Upper lobe of right lung (tissue), 1 donor: ENCODE results near the gene MT1M. TPM values are rescaled to one million over a fixed set of nuclear protein-coding genes. Genes with fewer than 3 reads are reported as not detected.

Source experiments
- ATAC-seq: fragments of 200-7000 bp; cut with Tn5 transposase; one replicate; pipeline ENCODE4 v1.9.1; 2020; ENCODE audit warnings: mild to moderate bottlenecking, moderate library complexity
- DNase-seq: peaks from one replicate; pipeline ENCODE4 v3.0.0-alpha.2; 2020
- H3K27ac ChIP-seq: fragments of 200-600 bp; one replicate; pipeline ENCODE4 v1.8.0; 2022
- H3K27me3 ChIP-seq: fragments of 200-600 bp; one replicate; pipeline ENCODE4 v1.8.0; 2022; ENCODE audit warnings: mild to moderate bottlenecking
- H3K36me3 ChIP-seq: fragments of 200-600 bp; one replicate; pipeline ENCODE4 v1.8.0; 2022
- H3K4me1 ChIP-seq: fragments of 200-600 bp; one replicate; pipeline ENCODE4 v1.8.0; 2022
- H3K4me3 ChIP-seq: fragments of 200-600 bp; one replicate; pipeline ENCODE4 v1.8.0; 2022; ENCODE audit warnings: mild to moderate bottlenecking
- H3K9me3 ChIP-seq: fragments of 200-600 bp; one replicate; pipeline ENCODE4 v1.8.0; 2022
- CTCF ChIP-seq: fragments of 200-600 bp; IDR thresholded peaks from one replicate; pipeline ENCODE4 v1.8.0; 2022; ENCODE audit warnings: antibody characterized with exemption
- intact Hi-C: fragments of 100-400 bp; cut with DNase I; formaldehyde crosslinking; loops from one replicate; pipeline ENCODE4 v1.11.0; 2022
- total RNA-seq: library from RNA; stranded (reverse); fragmentation: NEBNext Ultra II Directional; extraction: Animal tissue kit (Norgen Biotek cat#: 25700); gene quantifications from one replicate; pipeline ENCODE4 v1.2.1, GENCODE V29; 2021
- donor health status: DM: no; HTN: yes; CAD: no; lungs with severe emphysema.

Gene MT1M
- total RNA-seq, 1 donor from 2014 or later, result 40.3 TPM

- Histone ChIP-seq H3K27ac (no peak within 1 kb of the TSS), H3K27me3 (peaks cover 20% of the 10 kb centered on the region)
- intact Hi-C loops, result no loop called here
These were observed 43.1 kb upstream of the MT1M start, which contains the start of gene MT3 for GRCh38 chr16:56589141-56590039. MT3 (plus strand) TSS chr16:56589528; CDS start chr16:56589591, 63 bp downstream.

GRCh38 chr16:56591377-56592060 is 40.9 kb upstream of the MT1M start:
- H3K36me3 ChIP-seq, result no peaks in the 10 kb centered on the region
- peak; percentile 63 for ATAC-seq
- no peak overlapping the region for H3K4me3 ChIP-seq
- no peaks in the 10 kb centered on the region for H3K9me3 ChIP-seq
- H3K27me3 ChIP-seq, result peaks cover 20% of the 10 kb centered on the region
- no peak for TF ChIP-seq CTCF
- intact Hi-C loops, result no loop called here
- H3K4me1 ChIP-seq, result peaks cover 9% of the 10 kb centered on the region
- DNase-seq, result no peak
- H3K27ac ChIP-seq, result no peak overlapping the region

More at GRCh38 chr16:56589141-56590039, 43.1 kb upstream of the MT1M start, which contains the start of gene MT3:
- ATAC-seq (peak; percentile 27), DNase-seq (no peak)
- Histone ChIP-seq H3K4me1 (peaks cover 9% of the 10 kb centered on the region), H3K4me3 (peak within 1 kb of the TSS; percentile 31), H3K36me3 (no peaks in the 10 kb centered on the region), H3K9me3 (no peaks in the 10 kb centered on the region)
- TF ChIP-seq CTCF, result no peak

GRCh38 chr16:56593573-56594291 is 38.7 kb upstream of the MT1M start:
- Histone ChIP-seq H3K36me3 (no peaks in the 10 kb centered on the region), H3K4me3 (no peak overlapping the region), H3K27ac (no peak overlapping the region), H3K27me3 (peaks cover 14% of the 10 kb centered on the region), H3K9me3 (no peaks in the 10 kb centered on the region), H3K4me1 (peaks cover 9% of the 10 kb centered on the region)
- ATAC-seq (no peak), DNase-seq (no peak)
- intact Hi-C loops, result no loop called here
- no peak for TF ChIP-seq CTCF

GRCh38 chr16:56594292-56594619 is 38.2 kb upstream of the MT1M start:
- Histone ChIP-seq H3K36me3 (no peaks in the 10 kb centered on the region), H3K27me3 (peaks cover 9% of the 10 kb centered on the region), H3K4me1 (peaks cover 6% of the 10 kb centered on the region), H3K4me3 (no peak overlapping the region), H3K9me3 (no peaks in the 10 kb centered on the region), H3K27ac (no peak overlapping the region)
- intact Hi-C loops, result no loop called here
- DNase-seq (no peak), ATAC-seq (no peak)
- no peak for TF ChIP-seq CTCF

- ATAC-seq, result peak; percentile 75
These were observed 32.0 kb upstream of the MT1M start for GRCh38 chr16:56600398-56600999.

More at GRCh38 chr16:56600398-56600999, 32.0 kb upstream of the MT1M start:
- no peaks in the 10 kb centered on the region for H3K4me1 ChIP-seq
- peak; percentile 70 for TF ChIP-seq CTCF
- H3K9me3 ChIP-seq, result no peaks in the 10 kb centered on the region
- H3K27me3 ChIP-seq, result no peaks in the 10 kb centered on the region
- intact Hi-C loops, result no loop called here
- H3K4me3 ChIP-seq, result no peak overlapping the region
- DNase-seq, result no peak
- no peaks in the 10 kb centered on the region for H3K36me3 ChIP-seq
- H3K27ac ChIP-seq, result no peak overlapping the region
